ENCODE data around the gene MTREX.

GRCh38 chr5:55306641-55307382 is 977 bp upstream of the MTREX start:
- TF ChIP-seq EP300 (IDR thresholded peaks at IDR 0.05; ENCODE audit: borderline replicate concordance) (no peak), RAD21 (IDR thresholded peaks at IDR 0.05; ENCODE audit: low read depth) (no peak), MAX (IDR thresholded peaks at IDR 0.05) (no peak), CREB1 (IDR thresholded peaks at IDR 0.05; ENCODE audit: low read depth) (no peak), TAF1 (IDR thresholded peaks at IDR 0.05; ENCODE audit: low read depth) (no peak), YY1 (IDR thresholded peaks at IDR 0.05; ENCODE audit: low read depth) (no peak), REST (IDR thresholded peaks at IDR 0.05; ENCODE audit: low read depth) (no peak), CEBPB (IDR thresholded peaks at IDR 0.05) (no peak), ZBTB7A (IDR thresholded peaks at IDR 0.05; ENCODE audit: low read depth) (no peak), USF1 (IDR thresholded peaks at IDR 0.05) (no peak), TEAD4 (IDR thresholded peaks at IDR 0.05) (no peak), FOXM1 (IDR thresholded peaks at IDR 0.05; ENCODE audit: borderline replicate concordance, low read depth) (no peak), NFIC (IDR thresholded peaks at IDR 0.05) (no peak), TCF12 (IDR thresholded peaks at IDR 0.05; ENCODE audit: low read depth) (no peak)
